ENCODE data around the gene VAV3. TPM values are rescaled to one million over a fixed set of nuclear protein-coding genes. Genes with fewer than 3 reads are reported as not detected.

VAV3 gene
- polyA plus RNA-seq, 3 donors = 5.4 to 9.2 (median 9.0) TPM

DNA sequence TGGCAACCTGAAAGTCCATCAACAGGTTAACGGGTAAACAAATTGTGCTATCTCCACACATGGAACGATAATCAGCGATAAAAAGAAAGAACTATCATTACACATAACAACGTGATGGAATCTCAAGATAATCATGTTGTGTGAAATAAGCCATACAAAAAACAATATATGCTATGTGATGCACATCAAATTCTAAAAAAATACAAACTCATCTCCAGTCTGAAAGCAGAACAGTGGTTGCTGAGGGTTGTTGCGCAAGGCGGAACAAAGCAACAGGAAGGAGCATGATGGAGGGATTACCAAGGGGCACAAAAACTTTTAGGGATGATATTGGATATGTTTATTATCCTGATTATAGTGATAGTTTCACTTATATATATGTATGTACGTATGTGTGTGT is 324.8 kb downstream of the VAV3 start:
- H3K27ac Mint-ChIP-seq = peak overlapping the region in 4 of 7 donors; percentile 17 to 56 (median 36)

DNA sequence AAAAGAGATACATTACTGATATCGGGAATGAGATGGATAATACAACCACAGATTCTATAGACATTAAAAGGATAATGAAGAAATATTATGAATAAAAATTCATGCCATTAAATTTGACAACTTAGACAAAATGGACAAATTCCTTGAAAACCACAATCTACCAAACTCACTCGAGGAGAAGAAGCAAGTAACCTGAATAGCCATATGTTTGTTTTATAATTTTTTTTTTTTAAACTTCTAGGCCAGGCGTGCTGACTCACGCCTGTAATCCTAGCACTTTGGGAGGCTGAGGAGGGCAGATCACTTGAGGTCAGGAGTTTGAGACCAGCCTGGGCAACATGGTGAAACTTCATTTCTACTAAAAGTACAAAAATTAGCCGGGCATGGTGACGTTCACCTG is 327.9 kb downstream of the VAV3 start:
- TF ChIP-seq, protein P1, sequence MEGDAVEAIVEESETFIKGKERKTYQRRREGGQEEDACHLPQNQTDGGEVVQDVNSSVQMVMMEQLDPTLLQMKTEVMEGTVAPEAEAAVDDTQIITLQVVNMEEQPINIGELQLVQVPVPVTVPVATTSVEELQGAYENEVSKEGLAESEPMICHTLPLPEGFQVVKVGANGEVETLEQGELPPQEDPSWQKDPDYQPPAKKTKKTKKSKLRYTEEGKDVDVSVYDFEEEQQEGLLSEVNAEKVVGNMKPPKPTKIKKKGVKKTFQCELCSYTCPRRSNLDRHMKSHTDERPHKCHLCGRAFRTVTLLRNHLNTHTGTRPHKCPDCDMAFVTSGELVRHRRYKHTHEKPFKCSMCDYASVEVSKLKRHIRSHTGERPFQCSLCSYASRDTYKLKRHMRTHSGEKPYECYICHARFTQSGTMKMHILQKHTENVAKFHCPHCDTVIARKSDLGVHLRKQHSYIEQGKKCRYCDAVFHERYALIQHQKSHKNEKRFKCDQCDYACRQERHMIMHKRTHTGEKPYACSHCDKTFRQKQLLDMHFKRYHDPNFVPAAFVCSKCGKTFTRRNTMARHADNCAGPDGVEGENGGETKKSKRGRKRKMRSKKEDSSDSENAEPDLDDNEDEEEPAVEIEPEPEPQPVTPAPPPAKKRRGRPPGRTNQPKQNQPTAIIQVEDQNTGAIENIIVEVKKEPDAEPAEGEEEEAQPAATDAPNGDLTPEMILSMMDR (IDR thresholded peaks at IDR 0.05) = no peak
- H3K9ac ChIP-seq (ENCODE audit: insufficient read depth, low read length, poor library complexity, severe bottlenecking) = no peak overlapping the region
- Mint-ChIP-seq H3K27me3 (ENCODE audit: low read depth in 3 of 3) (no peaks in the 10 kb centered on the region), H3K4me1 (peaks cover 11% of the 10 kb centered on the region), H3K36me3 (peaks cover 36 to 38% of the 10 kb centered on the region in 2 donors), H3K4me3 (no peak overlapping the region), H3K27ac (no peak overlapping the region), H3K9me3 (peaks cover 0 to 2% (median 0%) of the 10 kb centered on the region in 7 donors)
- H3K9me3 ChIP-seq (replicated peaks in 1 of 2; ENCODE audit: control insufficient read depth in 1 of 2, insufficient read depth in 1 of 2, low read length in 2 of 2) = no peaks in the 10 kb centered on the region
- WGBS (ENCODE audit: insufficient coverage) = 100% methylated on average over 2 of the region's 6 CpGs
- no peaks in the 10 kb centered on the region for H3K79me2 ChIP-seq (ENCODE audit: insufficient read depth, low read length)
- H3K4me3 ChIP-seq (replicated peaks in 1 of 3; ENCODE audit: low read depth in 2 of 3, low read length in 3 of 3) = no peak overlapping the region
- H4K20me1 ChIP-seq (ENCODE audit: insufficient read depth, low read length) = no peaks in the 10 kb centered on the region
- no peak overlapping the region for H3K4me2 ChIP-seq (replicated peaks; ENCODE audit: extremely low read depth, low read length, poor library complexity, severe bottlenecking)
- peaks cover 7 to 13% of the 10 kb centered on the region in 2 donors for H3K36me3 ChIP-seq (replicated peaks in 1 of 2; ENCODE audit: control insufficient read depth in 1 of 2, insufficient read depth in 2 of 2, low read length in 2 of 2)
- H2AFZ ChIP-seq (ENCODE audit: insufficient read depth, low read depth, low read length, poor library complexity, severe bottlenecking) = no peak overlapping the region
- DNase-seq = no peak
- intact Hi-C loops (cut with micrococcal nuclease) = no loop called here
- peaks cover 0 to 4% of the 10 kb centered on the region in 2 donors for H3K4me1 ChIP-seq (ENCODE audit: control insufficient read depth in 1 of 2, insufficient read depth in 2 of 2, low read length in 2 of 2)
- H3K27ac ChIP-seq (ENCODE audit: low read depth in 1 of 2, low read length in 2 of 2) = no peak overlapping the region
- H3K27me3 ChIP-seq (ENCODE audit: control insufficient read depth in 2 of 2, insufficient read depth in 2 of 2, low read length in 2 of 2) = no peaks in the 10 kb centered on the region

More for the DNA sequence above, 324.8 kb downstream of the VAV3 start:
- Mint-ChIP-seq H3K36me3 (peaks cover 32 to 33% of the 10 kb centered on the region in 2 donors), H3K4me1 (peaks cover 11% of the 10 kb centered on the region), H3K27me3 (ENCODE audit: low read depth in 3 of 3) (no peaks in the 10 kb centered on the region), H3K9me3 (peaks cover 0 to 2% (median 0%) of the 10 kb centered on the region in 7 donors), H3K4me3 (no peak overlapping the region)
- no peak overlapping the region for H3K9ac ChIP-seq (ENCODE audit: insufficient read depth, low read length, poor library complexity, severe bottlenecking)
- no peak overlapping the region for H3K4me3 ChIP-seq (replicated peaks in 1 of 3; ENCODE audit: low read depth in 2 of 3, low read length in 3 of 3)
- TF ChIP-seq, protein P1 (IDR thresholded peaks at IDR 0.05) = no peak
- no peaks in the 10 kb centered on the region for H3K9me3 ChIP-seq (replicated peaks in 1 of 2; ENCODE audit: control insufficient read depth in 1 of 2, insufficient read depth in 1 of 2, low read length in 2 of 2)
- H3K4me2 ChIP-seq (replicated peaks; ENCODE audit: extremely low read depth, low read length, poor library complexity, severe bottlenecking) = no peak overlapping the region
- peaks cover 7 to 22% of the 10 kb centered on the region in 2 donors for H3K36me3 ChIP-seq (replicated peaks in 1 of 2; ENCODE audit: control insufficient read depth in 1 of 2, insufficient read depth in 2 of 2, low read length in 2 of 2)
- peaks cover 0 to 4% of the 10 kb centered on the region in 2 donors for H3K4me1 ChIP-seq (ENCODE audit: control insufficient read depth in 1 of 2, insufficient read depth in 2 of 2, low read length in 2 of 2)
- intact Hi-C loops (cut with micrococcal nuclease) = no loop called here
- WGBS (ENCODE audit: insufficient coverage) = no CpG with 5 or more reads among the region's 7 CpGs
- peak; percentile 8 to 17 (median 16) for DNase-seq
- no peaks in the 10 kb centered on the region for H3K27me3 ChIP-seq (ENCODE audit: control insufficient read depth in 2 of 2, insufficient read depth in 2 of 2, low read length in 2 of 2)
- no peaks in the 10 kb centered on the region for H3K79me2 ChIP-seq (ENCODE audit: insufficient read depth, low read length)
- no peak overlapping the region for H2AFZ ChIP-seq (ENCODE audit: insufficient read depth, low read depth, low read length, poor library complexity, severe bottlenecking)
- H3K27ac ChIP-seq (ENCODE audit: low read depth in 1 of 2, low read length in 2 of 2) = peak overlapping the region in 1 of 2 donors; percentile 54
- H4K20me1 ChIP-seq (ENCODE audit: insufficient read depth, low read length) = no peaks in the 10 kb centered on the region

All from CD14-positive monocyte (primary cell).